Measurements from ENCODE around the gene WBP1L. TPM values are rescaled to one million over a fixed set of nuclear protein-coding genes. Genes with fewer than 3 reads are reported as not detected.
"Not testable (repeated sequence)": the region's sequence is repeated elsewhere in the genome, so short reads cannot be mapped to it uniquely, and the experiment has no call there.

WBP1L gene
- total RNA-seq, 2 donors from 2014 or later, result 30.6 to 41.1 TPM

- no peak for DNase-seq
- peak; percentile 77 to 83 for ATAC-seq
- intact Hi-C loops (cut with DNase I), result loop anchor here in 1 of 2 donors (5.0 kb wide), 1 partner anchor 65 kb away; no protein-coding TSS in a partner anchor
Measured at GRCh38 chr10:102752266-102752930, 8.7 kb downstream of the WBP1L start.

- ATAC-seq (peak; percentile 79), DNase-seq (no peak)
- intact Hi-C loops (cut with DNase I), result loop anchor here in 1 of 2 donors (5.0 kb wide), 1 partner anchor 64 kb away; no protein-coding TSS in a partner anchor
Measured at GRCh38 chr10:102752934-102753664, 9.4 kb downstream of the WBP1L start.

GRCh38 chr10:102753718-102754117, 10.0 kb downstream of the WBP1L start:
- intact Hi-C loops (cut with DNase I), result loop anchor here in 1 of 2 donors (5.0 kb wide), 1 partner anchor 64 kb away; no protein-coding TSS in a partner anchor
- ATAC-seq (peak in 1 of 2 donors; percentile 16), DNase-seq (no peak)

GRCh38 chr10:102757323-102757722, 13.6 kb downstream of the WBP1L start:
- DNase-seq (no peak), ATAC-seq (no peak)
- intact Hi-C loops (cut with DNase I), result no loop called here

GRCh38 chr10:102758240-102758932, 14.6 kb downstream of the WBP1L start:
- intact Hi-C loops (cut with DNase I), result no loop called here
- ATAC-seq, result no peak

GRCh38 chr10:102758933-102759262, 15.2 kb downstream of the WBP1L start:
- ATAC-seq; intact Hi-C loops (cut with DNase I): not testable (repeated sequence)
- DNase-seq, result peak; percentile 57

More at GRCh38 chr10:102758240-102758932, 14.6 kb downstream of the WBP1L start:
- no peak for DNase-seq

- intact Hi-C loops (cut with DNase I), result no loop called here
- DNase-seq (no peak), ATAC-seq (no peak)
Measured at GRCh38 chr10:102759497-102760210, 15.9 kb downstream of the WBP1L start.

GRCh38 chr10:102761981-102762380, 18.2 kb downstream of the WBP1L start:
- intact Hi-C loops (cut with DNase I), result no loop called here
- no peak for DNase-seq
- ATAC-seq, result no peak

GRCh38 chr10:102762401-102763015, 18.8 kb downstream of the WBP1L start:
- intact Hi-C loops (cut with DNase I), result no loop called here
- ATAC-seq (peak in 1 of 2 donors; percentile 24), DNase-seq (no peak)

- ATAC-seq (peak; percentile 45 to 57), DNase-seq (no peak)
- intact Hi-C loops (cut with DNase I), result no loop called here
Measured at GRCh38 chr10:102763037-102763607, 19.4 kb downstream of the WBP1L start.

GRCh38 chr10:102764470-102765161, 20.9 kb downstream of the WBP1L start:
- intact Hi-C loops (cut with DNase I), result loop anchor here in 1 of 2 donors (5.0 kb wide), 1 partner anchor 38 kb away; no protein-coding TSS in a partner anchor
- DNase-seq (no peak), ATAC-seq (no peak)

- DNase-seq, result no peak
- intact Hi-C loops (cut with DNase I), result loop anchor here in 1 of 2 donors (5.0 kb wide), 1 partner anchor 37 kb away; no protein-coding TSS in a partner anchor
- no peak for ATAC-seq
Measured at GRCh38 chr10:102765336-102765735, 21.6 kb downstream of the WBP1L start.

GRCh38 chr10:102767428-102768160, 23.8 kb downstream of the WBP1L start:
- DNase-seq (no peak), ATAC-seq (no peak)
- intact Hi-C loops (cut with DNase I), result loop anchor here in 1 of 2 donors (5.0 kb wide), 1 partner anchor 35 kb away; no protein-coding TSS in a partner anchor

GRCh38 chr10:102769375-102770107, 25.8 kb downstream of the WBP1L start:
- intact Hi-C loops (cut with DNase I), result loop anchor here in 1 of 2 donors (5.0 kb wide), 1 partner anchor 33 kb away; no protein-coding TSS in a partner anchor
- ATAC-seq (no peak), DNase-seq (no peak)

GRCh38 chr10:102770108-102770482, 26.3 kb downstream of the WBP1L start:
- DNase-seq (no peak), ATAC-seq (no peak)
- intact Hi-C loops (cut with DNase I), result no loop called here

- no peak for DNase-seq
- ATAC-seq, result no peak
- intact Hi-C loops (cut with DNase I), result no loop called here
Measured at GRCh38 chr10:102770792-102771191, 27.0 kb downstream of the WBP1L start.
